ENCODE measurements around the gene DNAH1.
A peak's percentile ranks its signal among the peaks of the same experiment; 100 is the strongest.

The DNAH1 gene

DNA sequence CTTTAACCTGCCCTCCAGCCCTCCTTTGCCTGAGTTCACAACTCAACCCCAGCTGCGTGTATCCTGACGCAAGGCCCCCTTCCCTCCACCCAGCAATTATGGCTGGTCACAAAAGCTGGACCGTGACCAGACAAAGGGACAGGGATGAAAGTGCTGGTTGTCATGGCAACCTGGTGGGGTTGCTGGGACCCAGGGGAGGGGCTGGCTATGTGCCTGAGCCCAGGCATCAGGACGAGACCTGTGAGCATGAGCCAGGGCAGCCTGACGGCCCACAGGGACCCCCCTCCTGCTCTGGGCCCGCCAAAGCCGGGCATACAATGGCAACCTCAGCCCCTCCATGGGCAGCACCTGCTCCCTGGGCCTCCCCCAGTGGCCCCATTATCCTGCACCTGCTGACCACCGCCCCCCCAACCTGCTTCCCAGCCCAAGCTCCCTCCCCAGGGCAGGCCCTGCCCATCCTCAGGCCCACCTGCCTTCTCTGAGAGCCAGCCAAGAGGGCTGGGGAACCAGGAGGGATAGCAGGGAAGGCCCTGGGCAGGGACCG, 4.5 kb upstream of the DNAH1 start:
- no peak for DNase-seq (ENCODE audit: low spot score)

DNA sequence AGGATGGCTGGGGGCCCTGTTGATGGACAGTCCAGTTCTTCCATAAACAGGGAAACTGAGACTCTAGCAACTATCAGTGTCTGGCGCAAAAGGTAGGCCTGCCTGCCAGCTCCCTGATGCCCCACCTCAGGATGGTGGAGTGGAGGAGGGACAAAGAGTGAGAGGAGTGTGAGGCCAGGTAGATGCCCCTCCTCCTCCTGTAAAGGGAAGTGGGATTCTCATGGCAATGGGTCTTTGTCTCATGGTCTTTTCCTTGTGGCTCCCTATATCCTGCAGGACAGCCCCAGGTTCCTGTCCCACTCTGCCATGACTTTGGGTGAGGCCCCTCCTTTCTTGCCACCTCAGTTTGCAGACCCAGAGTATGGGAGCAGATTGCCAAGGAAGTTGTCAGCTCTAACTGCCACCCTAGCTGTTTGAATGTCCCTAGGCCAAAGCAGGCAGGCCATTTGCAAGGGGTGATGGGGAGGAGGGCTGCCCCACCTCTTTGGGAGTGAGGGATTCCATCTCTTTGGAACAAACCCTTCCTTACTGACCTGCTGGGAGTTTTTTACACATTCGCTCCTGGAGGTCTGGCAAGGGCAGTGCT, 2.8 kb upstream of the DNAH1 start:
- DNase-seq (ENCODE audit: low spot score), result no peak

- no peak for DNase-seq (ENCODE audit: low spot score)
Observed at GRCh38 chr3:52313774-52314188, 2.3 kb upstream of the DNAH1 start.

- no peak for DNase-seq (ENCODE audit: low spot score)
Observed at GRCh38 chr3:52314489-52314888, 1.6 kb upstream of the DNAH1 start.

- no peak for DNase-seq (ENCODE audit: low spot score)
Observed at GRCh38 chr3:52315006-52315405, 1.1 kb upstream of the DNAH1 start.

DNA sequence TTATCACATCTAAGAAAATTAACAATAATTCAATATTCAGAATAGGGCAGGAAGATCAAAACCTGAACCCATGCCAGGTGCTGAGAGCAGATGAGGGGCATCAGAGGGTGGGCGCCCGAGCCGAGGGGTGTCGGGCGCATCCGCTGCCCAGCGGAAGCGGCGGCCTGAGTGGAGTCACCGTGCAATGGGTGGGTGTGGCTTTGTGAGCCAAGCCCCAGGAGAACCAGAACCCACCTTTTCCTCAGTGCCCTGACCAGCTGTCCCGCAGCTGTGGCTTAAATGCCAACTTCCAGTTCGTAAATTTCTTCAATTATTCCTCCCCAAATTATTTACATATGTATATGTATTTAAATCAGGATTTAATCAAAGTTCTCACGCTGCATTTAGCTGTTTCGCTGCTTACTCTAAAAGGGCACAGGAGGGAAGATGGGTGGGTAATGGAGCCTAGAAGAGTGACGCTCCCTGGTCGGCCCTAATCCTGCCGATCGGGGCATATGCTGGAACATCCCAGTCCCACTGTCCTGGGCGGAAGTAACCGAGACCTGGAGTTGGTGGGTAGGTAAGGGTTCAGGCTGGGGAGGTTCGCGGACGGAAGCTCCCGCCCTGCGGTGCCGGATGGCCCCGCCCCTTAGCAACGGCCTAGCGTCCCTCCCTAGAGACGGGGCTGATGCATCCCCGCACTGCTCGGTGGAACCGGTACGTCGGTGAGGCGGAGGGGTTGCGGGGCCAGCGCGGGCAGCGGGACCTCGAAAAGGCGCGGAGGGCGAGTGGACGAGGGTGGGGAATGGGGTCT, 1.3 kb downstream of the DNAH1 start:
- no peak for DNase-seq (ENCODE audit: low spot score)

- no peak for DNase-seq (ENCODE audit: low spot score)
Observed at GRCh38 chr3:52318186-52318816, 2.2 kb downstream of the DNAH1 start.

DNA sequence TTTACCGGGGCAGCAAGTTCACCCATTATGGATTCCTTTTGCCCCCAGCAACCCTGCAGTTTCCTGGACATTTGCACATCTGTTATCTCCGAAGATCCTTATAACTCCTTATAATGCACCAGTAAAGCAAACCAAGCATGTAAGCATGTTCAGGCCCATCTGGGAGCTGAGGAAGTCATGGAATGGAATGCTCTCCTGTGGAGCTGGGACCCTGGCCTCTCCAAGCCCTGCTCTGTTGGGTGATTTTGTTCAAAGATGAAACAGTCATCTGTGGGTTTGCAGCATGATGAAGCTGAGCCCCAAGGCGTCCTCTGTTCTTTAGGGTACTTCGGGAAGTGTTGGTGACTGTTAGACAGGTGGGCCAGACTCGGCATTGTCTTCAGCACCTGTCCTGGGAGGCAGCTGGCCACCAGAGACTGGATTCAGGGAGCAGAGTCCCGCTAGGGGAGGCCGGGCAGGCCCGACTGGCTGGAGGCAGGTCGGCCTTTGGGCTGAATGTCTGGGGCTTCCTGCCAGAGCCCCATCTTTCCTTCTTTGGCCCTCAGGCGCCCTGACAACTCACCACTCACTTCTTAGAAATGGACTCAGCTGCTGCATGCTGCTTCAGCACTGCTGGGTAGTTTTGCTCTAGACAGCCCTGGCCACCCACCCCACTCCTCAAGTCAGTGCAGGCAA, 3.9 kb downstream of the DNAH1 start:
- DNase-seq (ENCODE audit: low spot score), result no peak

- DNase-seq (ENCODE audit: low spot score), result no peak
Observed at GRCh38 chr3:52321481-52321880, 5.4 kb downstream of the DNAH1 start.

- no peak for DNase-seq (ENCODE audit: low spot score)
Observed at GRCh38 chr3:52322466-52322865, 6.3 kb downstream of the DNAH1 start.

DNA sequence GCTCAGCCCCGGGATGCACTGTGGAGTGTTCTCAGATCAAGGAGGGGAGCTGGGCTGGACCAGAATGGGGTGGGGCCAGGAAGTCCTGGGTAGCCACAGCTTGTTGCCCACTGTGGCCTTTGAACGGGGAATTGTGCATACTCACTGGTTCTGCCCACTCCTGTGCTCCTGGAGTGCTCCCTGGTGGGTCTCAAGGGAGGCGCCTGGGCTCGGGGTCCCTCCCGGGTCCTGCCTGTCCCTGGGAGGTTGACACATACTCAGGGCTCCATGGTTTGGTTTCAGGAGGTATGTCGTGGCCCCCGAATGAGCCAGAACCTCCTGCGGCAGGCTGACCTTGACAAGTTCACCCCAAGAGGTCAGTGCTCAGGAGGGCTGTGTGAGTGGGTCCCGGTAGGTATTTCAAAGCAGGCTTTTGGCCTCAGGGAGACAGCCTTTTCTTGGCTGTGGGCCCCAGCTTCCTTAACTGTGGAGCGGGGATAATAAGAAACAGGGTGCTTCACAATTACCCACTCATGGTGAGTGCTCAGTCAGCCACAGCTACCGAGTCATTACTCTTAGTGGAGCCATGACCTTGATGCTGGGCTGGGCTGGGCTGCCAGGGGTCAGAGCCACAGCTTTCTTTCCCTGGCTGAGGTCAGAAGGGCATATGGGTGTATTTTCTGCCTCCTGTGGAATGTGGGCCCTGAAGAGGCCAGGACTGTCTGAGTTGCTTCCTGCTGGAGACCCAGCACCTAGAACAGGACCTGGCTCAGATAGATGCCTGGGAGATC, 7.6 kb downstream of the DNAH1 start:
- DNase-seq (ENCODE audit: low spot score), result peak; percentile 82

DNA sequence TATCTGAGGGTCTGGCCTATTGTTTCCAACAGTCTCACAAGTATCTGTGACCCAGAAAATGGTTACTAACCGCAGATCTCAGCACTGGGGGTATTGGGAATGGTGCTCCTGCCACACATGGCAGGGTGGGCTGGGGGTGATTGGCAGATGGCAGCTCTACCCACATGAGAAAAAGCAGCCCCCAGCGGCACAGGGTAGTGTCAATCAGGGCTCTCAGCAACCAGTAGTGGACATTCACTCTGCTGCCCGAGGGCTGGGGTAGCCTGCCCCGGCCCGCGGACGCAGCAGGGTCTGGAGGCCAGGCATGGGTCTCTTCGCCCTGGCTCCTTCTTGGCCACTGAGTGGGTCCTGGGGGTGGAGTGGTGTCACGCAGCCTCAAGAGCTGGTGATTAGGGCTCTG, 8.6 kb downstream of the DNAH1 start:
- no peak for DNase-seq (ENCODE audit: low spot score)

- DNase-seq (ENCODE audit: low spot score), result no peak
Observed at GRCh38 chr3:52325686-52326085, 9.6 kb downstream of the DNAH1 start.

DNA sequence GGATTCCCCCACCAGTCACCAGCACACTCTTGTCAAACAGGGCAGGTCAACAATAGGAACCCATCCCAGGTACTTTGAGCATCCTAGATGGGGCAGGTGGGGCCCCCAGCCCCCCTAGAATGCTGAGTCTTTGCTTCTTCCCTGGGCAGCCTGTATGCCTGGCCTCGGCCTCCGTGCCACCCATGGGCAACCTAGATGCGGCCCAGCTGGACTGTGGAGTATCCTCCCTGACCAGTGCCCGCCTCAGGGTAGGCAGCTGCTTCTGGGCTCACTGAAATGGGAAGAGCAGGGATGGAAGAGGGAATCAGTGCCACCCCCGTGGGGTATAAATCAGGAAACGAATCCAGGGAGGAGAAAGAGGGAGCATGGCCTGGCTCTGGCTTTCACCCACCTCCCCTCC, 10.9 kb downstream of the DNAH1 start:
- DNase-seq (ENCODE audit: low spot score), result no peak

- no peak for DNase-seq (ENCODE audit: low spot score)
Observed at GRCh38 chr3:52327486-52328290, 11.6 kb downstream of the DNAH1 start.

- no peak for DNase-seq (ENCODE audit: low spot score)
Observed at GRCh38 chr3:52328536-52329080, 12.5 kb downstream of the DNAH1 start.

GRCh38 chr3:52330194-52330805, 14.2 kb downstream of the DNAH1 start:
- no peak for DNase-seq (ENCODE audit: low spot score)

GRCh38 chr3:52331091-52331490, 15.0 kb downstream of the DNAH1 start:
- DNase-seq (ENCODE audit: low spot score), result no peak

DNA sequence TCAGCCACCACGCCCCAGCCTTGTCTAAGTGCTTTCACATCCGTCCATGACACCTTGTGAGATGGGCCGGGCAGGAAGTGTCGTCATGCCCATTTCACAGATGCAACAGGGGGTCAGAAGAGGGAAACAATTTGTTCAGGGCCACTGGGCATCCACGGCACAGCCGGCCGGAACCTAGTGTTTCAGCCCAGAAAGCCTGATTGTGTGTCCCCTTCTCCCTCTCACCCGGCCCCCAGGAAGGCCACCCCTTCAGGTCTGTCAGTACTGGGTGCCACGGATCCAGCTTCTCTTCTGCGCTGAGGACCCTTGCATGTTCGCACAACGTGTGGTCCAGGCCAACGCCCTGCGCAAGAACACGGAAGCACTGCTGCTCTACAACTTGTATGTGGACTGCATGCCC, 15.8 kb downstream of the DNAH1 start:
- DNase-seq (ENCODE audit: low spot score), result no peak

GRCh38 chr3:52333869-52334557, 17.9 kb downstream of the DNAH1 start:
- no peak for DNase-seq (ENCODE audit: low spot score)
